Fibroblast of peridontal ligament (primary cell): ENCODE measurements around the gene MET.
"Not testable (repeated sequence)": the region's sequence is repeated elsewhere in the genome, so short reads cannot be mapped to it uniquely, and the experiment has no call there.

Experiments used
- DNase-seq: peaks from one replicate; pipeline ENCODE4 v3.0.0-alpha.2; 2010; ENCODE audit errors: extremely low read depth

The MET gene

GRCh38 chr7:116698396-116698795, 26.4 kb downstream of the MET start:
- DNase-seq = no peak

DNA sequence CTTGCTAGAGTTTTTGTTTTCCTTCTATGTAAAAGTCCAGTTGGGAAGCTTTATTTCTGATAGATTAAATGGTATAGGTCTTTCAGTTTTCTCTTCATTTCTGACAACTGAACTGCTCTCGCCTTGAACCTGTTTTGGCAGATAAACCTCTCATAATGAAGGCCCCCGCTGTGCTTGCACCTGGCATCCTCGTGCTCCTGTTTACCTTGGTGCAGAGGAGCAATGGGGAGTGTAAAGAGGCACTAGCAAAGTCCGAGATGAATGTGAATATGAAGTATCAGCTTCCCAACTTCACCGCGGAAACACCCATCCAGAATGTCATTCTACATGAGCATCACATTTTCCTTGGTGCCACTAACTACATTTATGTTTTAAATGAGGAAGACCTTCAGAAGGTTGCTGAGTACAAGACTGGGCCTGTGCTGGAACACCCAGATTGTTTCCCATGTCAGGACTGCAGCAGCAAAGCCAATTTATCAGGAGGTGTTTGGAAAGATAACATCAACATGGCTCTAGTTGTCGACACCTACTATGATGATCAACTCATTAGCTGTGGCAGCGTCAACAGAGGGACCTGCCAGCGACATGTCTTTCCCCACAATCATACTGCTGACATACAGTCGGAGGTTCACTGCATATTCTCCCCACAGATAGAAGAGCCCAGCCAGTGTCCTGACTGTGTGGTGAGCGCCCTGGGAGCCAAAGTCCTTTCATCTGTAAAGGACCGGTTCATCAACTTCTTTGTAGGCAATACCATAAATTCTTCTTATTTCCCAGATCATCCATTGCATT, 27.1 kb downstream of the MET start:
- no peak for DNase-seq

DNA sequence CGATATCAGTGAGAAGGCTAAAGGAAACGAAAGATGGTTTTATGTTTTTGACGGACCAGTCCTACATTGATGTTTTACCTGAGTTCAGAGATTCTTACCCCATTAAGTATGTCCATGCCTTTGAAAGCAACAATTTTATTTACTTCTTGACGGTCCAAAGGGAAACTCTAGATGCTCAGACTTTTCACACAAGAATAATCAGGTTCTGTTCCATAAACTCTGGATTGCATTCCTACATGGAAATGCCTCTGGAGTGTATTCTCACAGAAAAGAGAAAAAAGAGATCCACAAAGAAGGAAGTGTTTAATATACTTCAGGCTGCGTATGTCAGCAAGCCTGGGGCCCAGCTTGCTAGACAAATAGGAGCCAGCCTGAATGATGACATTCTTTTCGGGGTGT, 27.7 kb downstream of the MET start:
- no peak for DNase-seq

DNA sequence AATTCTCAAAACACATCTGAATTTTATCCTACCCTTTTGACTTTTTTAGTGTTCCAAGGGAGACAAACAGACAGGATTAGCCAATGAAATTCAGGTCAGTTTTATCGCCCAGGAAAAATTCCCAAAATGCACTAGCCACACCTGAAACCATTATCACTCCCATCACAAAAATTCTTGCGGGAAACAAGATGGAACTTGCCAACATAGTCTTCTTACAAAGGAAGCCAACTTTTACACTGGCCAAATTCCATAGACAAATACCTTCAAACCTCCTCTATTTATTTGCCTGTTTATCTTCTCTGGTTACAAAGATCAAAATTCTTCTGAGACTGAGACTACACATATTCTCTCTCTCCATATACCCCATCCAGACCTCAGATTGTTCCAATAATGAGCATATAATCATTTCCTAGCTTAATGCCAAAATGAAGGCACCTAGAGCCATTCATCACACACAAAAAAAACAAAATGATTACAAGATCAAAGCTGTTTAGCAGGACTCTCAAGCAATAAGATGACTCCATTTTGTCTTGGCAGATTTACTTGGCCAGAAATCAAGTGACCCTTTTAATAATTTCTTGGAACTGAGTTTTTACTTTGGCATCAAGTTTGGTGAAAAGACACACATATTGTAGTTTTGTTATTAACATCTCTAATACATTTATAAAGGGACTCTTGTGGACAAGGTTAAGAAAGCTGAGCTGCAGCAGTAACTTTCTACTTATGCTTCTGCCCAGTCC, 30.2 kb downstream of the MET start:
- DNase-seq = no peak

DNA sequence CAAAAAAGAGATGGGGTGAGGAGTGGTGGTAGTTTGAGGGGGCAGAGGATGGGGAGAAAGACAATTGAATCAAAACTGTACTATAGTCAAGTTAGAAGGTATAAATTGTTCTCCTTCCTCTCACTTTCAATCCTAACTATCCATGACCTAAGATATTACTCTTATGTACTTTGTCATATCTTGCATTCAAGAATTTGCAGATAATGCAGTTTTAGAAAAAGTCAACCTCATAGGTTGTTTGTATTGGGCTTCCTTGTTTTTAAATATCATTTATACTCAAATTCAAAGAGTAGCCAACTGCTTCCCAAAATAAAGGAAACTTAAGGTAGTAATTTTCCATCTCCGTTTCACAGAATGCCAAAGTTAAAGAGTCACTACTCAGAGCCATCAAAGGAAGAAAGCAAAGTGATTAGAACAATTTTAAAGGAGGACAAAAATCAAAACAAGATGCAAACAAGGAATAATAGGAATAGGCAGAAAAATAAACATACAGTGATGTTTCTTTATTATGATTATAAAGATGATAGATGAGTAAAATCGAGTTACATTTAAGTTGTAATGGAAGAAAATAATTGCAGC, 32.7 kb downstream of the MET start:
- DNase-seq = no peak

GRCh38 chr7:116705419-116705818, 33.4 kb downstream of the MET start:
- DNase-seq = no peak

GRCh38 chr7:116706668-116707126, 34.7 kb downstream of the MET start:
- DNase-seq = peak; percentile 57

GRCh38 chr7:116707289-116707688, 35.3 kb downstream of the MET start:
- no peak for DNase-seq

DNA sequence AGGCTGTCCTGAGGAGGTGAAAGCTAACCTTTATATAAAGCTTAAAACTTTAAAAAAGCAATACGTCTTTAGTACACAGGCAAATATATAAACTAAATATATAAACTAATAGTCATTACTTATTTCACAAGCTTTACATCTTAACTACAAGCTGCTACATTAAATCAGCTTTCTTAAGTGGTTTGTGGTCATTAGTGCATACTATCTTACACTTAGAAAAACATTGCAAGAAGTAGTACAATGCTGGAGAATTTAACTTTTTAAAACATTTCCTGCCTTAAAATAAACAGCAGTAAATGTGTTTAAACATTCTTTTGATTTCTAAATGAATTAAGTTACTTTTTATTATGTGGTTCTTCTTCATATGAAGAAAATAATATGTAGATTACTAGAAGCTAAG, 36.3 kb downstream of the MET start:
- DNase-seq = peak; percentile 29

GRCh38 chr7:116708861-116709260, 36.9 kb downstream of the MET start:
- DNase-seq = no peak

DNA sequence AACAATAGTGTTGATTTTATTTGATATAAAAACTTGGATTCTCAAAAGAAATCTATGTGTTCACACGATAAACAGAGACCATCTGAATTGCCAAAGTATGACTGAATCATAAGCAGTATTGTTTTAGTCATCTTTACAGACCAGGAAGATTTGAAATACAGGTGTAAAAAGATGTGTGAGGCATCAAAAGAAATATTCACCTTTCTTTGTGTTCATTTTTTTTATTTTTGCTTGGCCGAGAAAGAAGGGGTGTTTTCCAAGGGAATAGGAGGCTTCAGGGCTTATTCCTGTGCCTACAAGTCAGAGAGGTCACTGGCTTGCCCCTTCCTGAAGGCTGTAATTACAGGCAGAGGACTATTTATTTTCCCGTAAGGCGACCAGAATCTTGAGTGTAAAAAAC, 37.3 kb downstream of the MET start:
- DNase-seq = no peak

DNA sequence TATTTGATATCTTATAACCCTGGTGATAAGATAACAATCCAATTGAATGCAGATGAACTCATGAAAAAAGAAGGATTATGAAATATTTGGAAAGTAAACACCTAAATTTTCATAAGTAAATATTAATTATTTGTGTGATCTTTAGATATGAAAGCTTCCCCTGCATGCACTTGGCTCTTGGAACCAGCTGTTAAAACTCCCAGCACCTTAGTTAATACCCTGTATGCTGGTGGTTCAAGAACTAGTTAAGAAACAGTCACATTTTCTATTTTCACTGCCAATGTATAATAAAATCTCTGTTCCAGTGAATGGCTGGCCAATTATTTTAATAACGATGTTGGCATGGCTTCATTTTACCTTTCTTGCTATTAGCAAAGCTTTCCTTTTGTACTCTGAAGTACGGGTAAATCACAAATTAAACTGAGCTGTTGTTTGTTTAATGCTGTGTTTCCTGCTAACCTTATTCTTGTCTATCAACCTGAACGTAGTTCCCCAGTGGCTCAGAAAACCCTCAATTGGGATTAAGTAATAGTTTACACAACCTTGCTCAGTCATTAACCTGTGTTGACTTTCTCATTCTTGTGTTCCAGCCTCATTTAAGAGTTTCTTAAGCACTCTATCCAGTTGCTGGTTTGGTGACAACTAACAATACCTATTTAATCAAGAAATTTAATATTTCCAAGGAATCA, 38.9 kb downstream of the MET start:
- DNase-seq = no peak

DNA sequence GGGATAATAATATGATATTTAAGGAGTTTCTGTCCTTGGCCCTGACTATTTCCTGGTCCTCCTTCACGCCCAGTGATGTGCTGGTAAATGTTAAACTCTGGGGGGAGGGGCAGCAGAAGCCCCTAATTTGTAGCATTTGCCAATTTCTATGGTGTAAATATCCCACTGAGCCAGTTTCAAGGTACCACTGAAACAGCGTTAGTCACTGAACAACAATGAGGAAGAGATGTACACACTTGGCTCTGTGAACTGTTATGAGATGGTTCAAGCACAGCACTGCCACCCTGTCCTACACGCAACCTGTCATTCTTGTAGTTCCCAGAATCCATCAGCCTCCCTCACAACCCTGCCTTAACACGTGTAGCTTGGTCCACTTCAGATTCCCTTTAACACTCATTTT, 39.8 kb downstream of the MET start:
- no peak for DNase-seq

GRCh38 chr7:116713500-116713899, 41.5 kb downstream of the MET start:
- no peak for DNase-seq

- DNase-seq = peak; percentile 55
Observed at GRCh38 chr7:116713918-116714317, 41.9 kb downstream of the MET start.

DNA sequence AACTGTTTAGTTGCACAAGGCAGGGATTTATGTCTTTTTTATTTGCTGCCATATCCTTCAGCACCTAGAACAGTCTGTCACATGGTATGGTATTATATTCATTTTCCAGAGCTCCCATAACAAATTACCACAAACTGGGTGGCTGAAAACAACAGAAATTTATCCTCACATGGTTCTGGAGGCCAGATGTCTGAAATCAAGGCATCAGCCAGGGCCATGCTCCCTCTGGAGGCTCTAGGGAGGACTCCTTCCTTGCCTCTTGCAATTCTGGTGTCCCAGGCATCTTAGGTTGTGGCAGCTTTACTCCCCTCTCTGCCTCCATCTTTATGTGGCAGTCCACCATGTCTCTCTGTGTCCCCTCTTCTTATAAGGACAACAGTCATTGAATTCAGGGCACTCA, 43.1 kb downstream of the MET start:
- DNase-seq = peak; percentile 33

DNA sequence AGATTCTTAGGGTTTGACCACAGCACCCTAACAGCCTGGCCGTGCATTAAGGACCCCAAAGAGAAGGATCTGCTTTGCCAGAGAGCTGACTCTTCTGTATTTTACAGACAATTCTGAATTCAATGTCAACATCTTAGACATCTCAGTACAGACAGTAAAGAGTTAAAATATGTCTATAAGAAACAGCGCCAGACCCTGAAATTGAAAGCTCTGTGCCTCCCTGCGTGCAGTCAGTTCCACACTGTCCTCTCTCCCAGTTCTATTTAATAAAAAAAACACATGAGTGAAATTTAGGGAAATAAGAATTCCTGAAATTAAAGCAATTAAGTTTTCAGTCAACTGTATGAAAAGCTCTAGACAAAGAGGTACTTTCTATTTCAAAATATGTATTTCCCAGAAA, 45.1 kb downstream of the MET start:
- DNase-seq = no peak

DNA sequence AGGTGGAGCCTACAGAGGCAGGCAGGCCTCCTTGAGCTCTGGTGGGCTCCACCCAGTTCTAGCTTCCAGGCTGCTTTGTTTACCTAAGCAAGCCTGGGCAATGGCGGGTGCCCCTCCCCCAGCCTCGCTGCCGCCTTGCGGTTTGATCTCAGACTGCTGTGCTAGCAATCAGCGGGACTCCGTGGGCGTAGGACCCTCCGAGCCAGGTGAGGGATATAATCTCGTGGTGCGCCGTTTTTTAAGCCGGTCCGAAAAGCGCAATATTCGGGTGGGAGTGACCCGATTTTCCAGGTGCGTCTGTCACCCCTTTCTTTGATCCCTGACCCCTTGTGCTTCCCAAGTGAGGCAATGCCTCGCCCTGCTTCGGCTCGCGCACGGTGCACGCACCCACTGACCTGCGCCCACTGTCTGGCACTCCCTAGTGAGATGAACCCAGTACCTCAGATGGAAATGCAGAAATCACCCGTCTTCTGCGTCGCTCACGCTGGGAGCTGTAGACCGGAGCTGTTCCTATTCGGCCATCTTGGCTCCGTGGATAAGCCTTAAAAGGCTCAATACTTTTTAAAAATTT, 52.0 kb downstream of the MET start:
- not testable (repeated sequence) for DNase-seq

GRCh38 chr7:116724560-116725231, 52.7 kb downstream of the MET start:
- no peak for DNase-seq

- no peak for DNase-seq
Observed at GRCh38 chr7:116726149-116726548, 54.2 kb downstream of the MET start.

- peak; percentile 54 for DNase-seq
Observed at GRCh38 chr7:116726713-116727431, 54.9 kb downstream of the MET start.
